IMR-90 (cell line): ENCODE results near the gene PLBD2.

Experiments used
- CEBPB ChIP-seq: IDR thresholded peaks from 2 replicates; pipeline ENCODE4 v1.6.1; 2012; ENCODE audit warnings: low read depth, low read length, improper control_type of control experiment
- CHD1 ChIP-seq: IDR thresholded peaks from 2 replicates; pipeline ENCODE4 v1.6.1; 2012; ENCODE audit warnings: low read depth, low read length, improper control_type of control experiment
- MAFK ChIP-seq: IDR thresholded peaks from 2 replicates; pipeline ENCODE4 v1.6.1; 2012; ENCODE audit warnings: low read depth, low read length, improper control_type of control experiment
- POLR2A ChIP-seq: IDR thresholded peaks from 2 replicates; pipeline ENCODE4 v1.6.1; 2012; ENCODE audit warnings: mild to moderate bottlenecking, low read depth, low read length
- TF ChIP-seq, protein P1 (sequence below): conservative IDR thresholded peaks from 2 replicates; pipeline ENCODE4 v1.5.1; 2012; ENCODE audit warnings: mild to moderate bottlenecking, low read depth, low read length, improper control_type of control experiment

DNA sequence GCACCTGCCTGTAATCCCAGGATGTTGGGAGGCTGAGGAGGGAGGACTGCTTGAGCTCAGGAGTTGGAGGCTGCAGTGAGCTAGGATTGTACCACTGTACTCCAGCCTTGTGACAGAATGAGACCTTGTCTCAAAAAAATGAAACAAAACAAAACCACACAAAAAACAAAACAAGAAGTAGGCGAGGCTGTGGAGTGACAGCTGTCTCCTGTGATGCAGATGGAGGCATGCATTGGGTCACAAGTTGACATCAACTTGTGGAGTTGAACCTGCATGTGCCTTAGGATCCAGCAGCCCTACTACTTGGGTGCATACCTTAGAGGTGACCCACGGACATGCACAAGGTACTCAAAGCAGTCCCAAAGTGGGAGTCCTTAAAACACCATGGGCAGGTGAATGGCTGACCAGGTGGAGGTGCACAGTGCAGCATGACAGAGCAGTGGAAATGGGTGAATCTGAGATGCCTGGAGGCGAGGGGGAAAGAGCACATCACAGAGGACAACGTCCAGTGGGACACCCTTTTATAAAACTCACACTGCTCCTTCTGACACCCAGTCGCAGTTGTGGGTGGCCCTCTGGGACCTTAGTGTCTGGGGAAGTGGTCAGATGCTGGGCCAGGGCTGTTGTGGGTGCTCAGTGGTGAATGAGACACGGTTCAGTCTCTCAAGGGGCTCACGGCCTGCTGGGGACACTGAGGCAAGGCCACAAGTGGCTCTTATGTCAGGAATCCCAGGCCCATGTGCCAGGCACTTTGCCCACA is 12.7 kb downstream of the PLBD2 start:
- TF ChIP-seq, protein P1, sequence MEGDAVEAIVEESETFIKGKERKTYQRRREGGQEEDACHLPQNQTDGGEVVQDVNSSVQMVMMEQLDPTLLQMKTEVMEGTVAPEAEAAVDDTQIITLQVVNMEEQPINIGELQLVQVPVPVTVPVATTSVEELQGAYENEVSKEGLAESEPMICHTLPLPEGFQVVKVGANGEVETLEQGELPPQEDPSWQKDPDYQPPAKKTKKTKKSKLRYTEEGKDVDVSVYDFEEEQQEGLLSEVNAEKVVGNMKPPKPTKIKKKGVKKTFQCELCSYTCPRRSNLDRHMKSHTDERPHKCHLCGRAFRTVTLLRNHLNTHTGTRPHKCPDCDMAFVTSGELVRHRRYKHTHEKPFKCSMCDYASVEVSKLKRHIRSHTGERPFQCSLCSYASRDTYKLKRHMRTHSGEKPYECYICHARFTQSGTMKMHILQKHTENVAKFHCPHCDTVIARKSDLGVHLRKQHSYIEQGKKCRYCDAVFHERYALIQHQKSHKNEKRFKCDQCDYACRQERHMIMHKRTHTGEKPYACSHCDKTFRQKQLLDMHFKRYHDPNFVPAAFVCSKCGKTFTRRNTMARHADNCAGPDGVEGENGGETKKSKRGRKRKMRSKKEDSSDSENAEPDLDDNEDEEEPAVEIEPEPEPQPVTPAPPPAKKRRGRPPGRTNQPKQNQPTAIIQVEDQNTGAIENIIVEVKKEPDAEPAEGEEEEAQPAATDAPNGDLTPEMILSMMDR = no peak
- TF ChIP-seq MAFK (no peak), POLR2A (no peak), CEBPB (no peak), CHD1 (no peak)
